GM19324 (cell line): Measurements from ENCODE around the gene CRYGN.

ENCODE experiments used
- ATAC-seq: cut with Tn5 transposase; IDR thresholded peaks from one replicate; pipeline ENCODE4 v1.9.1; 2021; ENCODE audit warnings: mild to moderate bottlenecking, moderate library complexity; ENCODE audit not compliant: unreplicated experiment, low FRiP score

CRYGN gene

GRCh38 chr7:151394076-151395035 is 45.6 kb downstream of the CRYGN start:
- ATAC-seq: no peak

- ATAC-seq: no peak
These were observed 46.6 kb downstream of the CRYGN start for GRCh38 chr7:151393031-151393977.

- ATAC-seq: no peak
These were observed 47.5 kb downstream of the CRYGN start for GRCh38 chr7:151392426-151392825.

- no peak for ATAC-seq
These were observed 47.9 kb downstream of the CRYGN start for GRCh38 chr7:151392002-151392401.

DNA sequence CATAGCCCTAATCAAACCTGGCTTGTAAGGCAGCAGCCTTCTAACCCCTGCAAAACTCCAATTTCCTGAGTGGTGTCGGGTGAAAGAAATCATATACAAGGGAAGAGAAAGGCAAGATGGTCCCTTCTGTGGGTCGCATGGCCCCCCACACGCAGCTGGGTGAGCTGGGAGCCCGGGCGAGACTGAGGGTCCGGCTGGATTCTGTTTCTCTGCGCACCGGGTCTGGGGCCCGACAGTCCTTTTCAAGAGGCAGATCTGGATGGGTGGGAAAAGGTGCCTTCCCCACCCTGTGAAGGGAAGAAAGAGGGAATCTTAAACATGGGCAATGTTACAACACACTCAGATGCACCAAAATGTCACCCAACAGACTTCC is 48.6 kb downstream of the CRYGN start:
- ATAC-seq: no peak

GRCh38 chr7:151390598-151391357 is 49.2 kb downstream of the CRYGN start:
- ATAC-seq: no peak

GRCh38 chr7:151389768-151390597 is 50.0 kb downstream of the CRYGN start:
- no peak for ATAC-seq

DNA sequence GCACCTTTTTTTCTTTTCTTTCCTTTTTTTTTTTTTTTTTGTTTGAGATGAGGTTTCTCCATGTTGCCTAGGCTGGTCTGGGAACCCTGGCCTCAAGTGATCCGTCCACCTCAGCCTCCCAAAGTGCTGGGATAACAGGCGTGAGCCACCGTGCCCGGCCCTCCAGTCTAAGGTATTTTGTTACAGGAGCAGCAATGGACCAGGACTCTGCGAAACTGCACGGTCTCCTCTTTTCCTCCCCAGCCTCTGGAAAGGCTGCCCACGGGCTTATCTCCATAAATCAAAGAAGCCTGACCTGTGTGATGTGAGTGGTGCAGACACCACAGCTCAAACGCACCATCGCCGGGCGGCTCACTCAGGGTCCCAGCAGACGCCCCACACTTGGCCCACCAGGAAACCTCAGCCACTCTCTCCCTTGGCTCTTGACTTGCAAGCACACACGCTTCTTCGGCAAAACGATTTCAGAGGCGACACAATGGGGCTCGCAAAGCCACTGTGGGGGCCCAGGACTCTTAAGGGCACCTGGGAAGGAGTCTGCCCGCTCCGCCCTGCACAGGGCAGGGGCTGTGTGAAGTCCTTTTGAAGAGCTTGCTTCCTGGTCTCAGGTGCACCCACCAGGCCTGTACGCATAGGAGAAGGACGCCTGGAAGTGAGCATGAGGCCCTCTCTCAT is 50.7 kb downstream of the CRYGN start:
- ATAC-seq: no peak

- no peak for ATAC-seq
These were observed 51.5 kb downstream of the CRYGN start for GRCh38 chr7:151388430-151388829.

- ATAC-seq: no peak
These were observed 52.0 kb downstream of the CRYGN start for GRCh38 chr7:151388007-151388297.

GRCh38 chr7:151387161-151388006 is 52.6 kb downstream of the CRYGN start:
- no peak for ATAC-seq

GRCh38 chr7:151386301-151387160 is 53.4 kb downstream of the CRYGN start:
- ATAC-seq: no peak

DNA sequence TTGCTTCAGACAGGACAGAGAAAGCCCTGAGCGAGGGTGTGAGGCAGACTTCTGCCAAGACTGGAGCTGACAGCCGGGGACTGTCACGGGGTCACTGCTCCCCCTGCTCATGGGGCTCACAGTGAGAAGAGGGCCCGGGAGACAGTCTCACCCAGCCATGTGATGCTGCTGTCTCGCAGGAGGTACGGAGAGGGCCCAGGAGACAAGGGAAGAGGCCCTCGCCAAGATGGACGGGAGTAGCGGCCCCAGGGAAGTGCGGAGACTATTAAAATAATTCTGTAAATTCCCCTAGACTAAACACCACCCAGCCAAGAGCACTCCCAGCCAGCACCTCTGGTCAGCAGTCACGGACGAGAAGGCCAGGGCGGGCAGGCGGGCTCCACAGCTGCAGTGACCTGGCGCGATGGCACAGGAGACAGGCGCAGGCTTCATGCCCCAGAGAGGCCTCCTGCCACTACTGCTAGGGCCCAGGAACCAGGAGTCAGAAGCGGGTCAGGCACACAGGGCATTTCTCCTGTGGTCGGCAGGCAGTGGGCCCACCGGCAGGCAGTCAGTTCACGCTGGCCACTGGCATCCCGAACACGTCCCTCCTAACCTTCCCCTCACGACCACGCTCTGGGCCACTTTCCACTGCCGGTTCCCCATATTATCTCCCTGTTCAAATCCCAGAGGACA is 54.2 kb downstream of the CRYGN start:
- ATAC-seq: no peak

- ATAC-seq: no peak
These were observed 54.9 kb downstream of the CRYGN start for GRCh38 chr7:151384776-151385625.

DNA sequence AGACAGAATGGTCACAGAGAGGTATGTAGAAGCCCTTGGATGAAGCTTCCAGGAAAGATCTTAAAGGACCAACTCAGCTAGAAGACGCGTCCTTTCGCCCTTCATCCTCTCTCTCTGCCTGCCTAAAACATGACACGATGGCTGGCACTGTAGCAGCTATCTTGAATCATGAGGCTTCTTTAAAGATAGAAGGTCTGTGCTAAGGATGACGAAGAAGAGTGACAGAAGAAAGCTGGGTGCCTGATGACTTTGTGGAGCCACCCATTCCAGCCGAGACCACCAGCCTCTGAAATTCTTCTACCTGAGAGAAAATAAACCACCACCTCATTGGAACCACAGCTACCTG is 55.6 kb downstream of the CRYGN start:
- ATAC-seq: no peak
